H7 (cell line): Measurements from ENCODE around the gene DLGAP4. TPM values are rescaled to one million over a fixed set of nuclear protein-coding genes. Genes with fewer than 3 reads are reported as not detected.

Experiments
- DNase-seq: peaks from one replicate; pipeline ENCODE4 v3.0.0; 2012
- H3K27me3 ChIP-seq: 2 replicates; pipeline ENCODE4 v1.6.0; 2011; ENCODE audit warnings: mild to moderate bottlenecking, low read length; ENCODE audit not compliant: control insufficient read depth, insufficient read depth
- H3K36me3 ChIP-seq: replicated peaks from 2 replicates; pipeline ENCODE4 v1.5.1; 2011; ENCODE audit warnings: low read length; ENCODE audit not compliant: control insufficient read depth, insufficient read depth
- H3K4me3 ChIP-seq: 2 replicates; pipeline ENCODE4 v1.5.1; 2011; ENCODE audit warnings: low read depth, mild to moderate bottlenecking, control low read depth, low read length, moderate library complexity; ENCODE audit not compliant: insufficient read depth
- total RNA-seq: library from RNA; depleted of rRNA; stranded (reverse); fragments of >200 nt; shearing (Covaris generic); gene quantifications from 2 replicates; pipeline ENCODE4 v1.2.3, GENCODE V29; 2014

Gene DLGAP4
- total RNA-seq, 1 experiment from 2014 or later, result 62.8 TPM

GRCh38 chr20:36320261-36320897 is 14.2 kb downstream of the DLGAP4 start:
- DNase-seq, result peak; percentile 65
- Histone ChIP-seq H3K4me3 (no peak overlapping the region), H3K36me3 (no peaks in the 10 kb centered on the region), H3K27me3 (no peaks in the 10 kb centered on the region)

DNA sequence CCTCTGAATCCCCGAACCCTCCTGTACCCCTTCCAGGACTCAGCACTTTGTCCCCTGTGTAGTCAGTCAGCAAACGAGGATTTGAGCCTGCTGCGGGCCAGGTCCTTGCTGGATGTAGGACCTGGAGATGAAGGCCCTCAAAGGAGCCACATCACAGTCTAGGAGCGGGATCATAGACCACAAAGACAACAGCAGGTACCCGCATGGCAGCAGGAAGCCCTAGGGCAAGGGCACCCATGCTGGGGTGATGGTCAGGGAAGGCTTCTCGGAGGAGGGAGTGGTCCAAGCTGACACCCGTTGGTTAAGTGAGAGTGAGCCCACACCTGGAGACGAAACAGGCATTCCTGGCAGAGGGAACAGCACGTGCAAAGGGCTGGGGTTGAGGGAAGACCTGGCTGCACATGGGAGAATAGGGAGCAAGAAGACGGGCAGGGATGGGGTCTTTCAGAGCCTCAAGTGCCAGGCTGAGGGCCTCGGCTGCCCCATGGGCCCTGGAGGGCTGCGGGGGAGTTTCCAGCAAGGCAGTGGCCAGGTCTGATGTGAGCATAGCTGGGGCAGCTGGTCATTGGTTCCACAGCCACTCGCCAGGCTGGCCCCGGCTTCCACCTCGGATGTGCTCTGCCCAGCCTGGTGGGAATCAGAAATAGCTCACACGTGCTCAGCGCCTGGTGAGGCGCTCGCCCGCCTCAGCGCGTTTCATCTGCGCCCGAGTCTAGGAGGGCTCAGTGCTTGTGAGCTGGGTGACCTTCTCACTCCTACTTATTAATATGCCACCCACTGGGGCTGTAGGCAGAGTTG is 15.0 kb downstream of the DLGAP4 start:
- no peaks in the 10 kb centered on the region for H3K27me3 ChIP-seq
- DNase-seq, result peak; percentile 32
- H3K4me3 ChIP-seq, result no peak overlapping the region
- no peaks in the 10 kb centered on the region for H3K36me3 ChIP-seq

DNA sequence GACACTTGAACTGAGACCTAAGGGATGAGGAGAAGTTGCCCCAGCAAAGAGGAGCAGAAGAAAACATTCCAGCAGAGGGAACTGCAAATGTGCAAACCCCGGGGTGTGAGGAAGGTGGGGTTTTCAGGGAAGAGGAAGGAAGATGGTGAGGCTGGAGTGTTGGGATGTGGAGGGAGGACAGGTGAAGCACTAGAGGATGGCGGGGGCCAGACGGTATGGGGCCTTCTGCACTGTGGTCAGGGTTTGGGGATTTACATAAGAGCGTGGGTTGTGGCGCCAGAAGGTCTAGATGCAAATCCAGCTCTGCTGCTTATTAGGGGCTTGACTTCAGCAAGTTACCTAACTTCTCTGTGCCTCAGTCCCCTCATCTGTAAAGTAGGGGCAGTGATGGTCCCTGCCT is 16.0 kb downstream of the DLGAP4 start:
- DNase-seq, result peak; percentile 26
- Histone ChIP-seq H3K36me3 (no peaks in the 10 kb centered on the region), H3K4me3 (no peak overlapping the region)

GRCh38 chr20:36330091-36330490 is 24.0 kb downstream of the DLGAP4 start:
- Histone ChIP-seq H3K4me3 (no peak overlapping the region), H3K27me3 (peaks cover 15% of the 10 kb centered on the region; the same call in 1 of the 2 replicates), H3K36me3 (no peaks in the 10 kb centered on the region)
- no peak for DNase-seq

More for the DNA sequence above, 16.0 kb downstream of the DLGAP4 start:
- H3K27me3 ChIP-seq, result no peaks in the 10 kb centered on the region

- Histone ChIP-seq H3K27me3 (peaks cover 15% of the 10 kb centered on the region; the same call in 1 of the 2 replicates), H3K36me3 (no peaks in the 10 kb centered on the region), H3K4me3 (no peak overlapping the region)
- peak; percentile 50 for DNase-seq
These were observed 25.1 kb downstream of the DLGAP4 start for GRCh38 chr20:36331209-36331608.

DNA sequence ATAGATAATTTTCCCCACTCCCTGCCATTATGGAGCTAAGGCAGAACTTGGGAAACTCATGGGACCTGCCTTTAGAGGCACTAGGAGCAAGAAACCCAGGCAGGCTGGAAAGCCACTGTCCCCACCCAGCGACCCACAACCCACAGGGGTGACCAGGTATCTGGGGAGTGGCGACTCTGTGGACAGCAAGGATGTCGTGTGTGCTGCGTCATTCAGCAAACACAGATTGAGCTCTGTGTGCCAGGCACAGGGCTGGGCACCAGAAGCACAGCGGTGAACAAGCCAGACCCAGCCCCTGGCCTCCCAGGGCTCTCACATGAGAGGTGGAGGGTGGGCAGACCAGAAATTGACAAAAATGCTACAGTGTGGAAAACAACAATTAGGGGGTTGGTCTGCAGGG is 27.7 kb downstream of the DLGAP4 start:
- no peak for DNase-seq
- Histone ChIP-seq H3K36me3 (no peaks in the 10 kb centered on the region), H3K27me3 (peaks cover 15% of the 10 kb centered on the region; the same call in 1 of the 2 replicates), H3K4me3 (no peak overlapping the region)

GRCh38 chr20:36334281-36335205 is 28.4 kb downstream of the DLGAP4 start:
- DNase-seq, result peak; percentile 55
- H3K4me3 ChIP-seq, result no peak overlapping the region
- peaks cover 15% of the 10 kb centered on the region; the same call in 1 of the 2 replicates for H3K27me3 ChIP-seq
- H3K36me3 ChIP-seq, result no peaks in the 10 kb centered on the region

- H3K36me3 ChIP-seq, result no peaks in the 10 kb centered on the region
- DNase-seq, result peak; percentile 44
These were observed 29.2 kb downstream of the DLGAP4 start for GRCh38 chr20:36335206-36335870.

DNA sequence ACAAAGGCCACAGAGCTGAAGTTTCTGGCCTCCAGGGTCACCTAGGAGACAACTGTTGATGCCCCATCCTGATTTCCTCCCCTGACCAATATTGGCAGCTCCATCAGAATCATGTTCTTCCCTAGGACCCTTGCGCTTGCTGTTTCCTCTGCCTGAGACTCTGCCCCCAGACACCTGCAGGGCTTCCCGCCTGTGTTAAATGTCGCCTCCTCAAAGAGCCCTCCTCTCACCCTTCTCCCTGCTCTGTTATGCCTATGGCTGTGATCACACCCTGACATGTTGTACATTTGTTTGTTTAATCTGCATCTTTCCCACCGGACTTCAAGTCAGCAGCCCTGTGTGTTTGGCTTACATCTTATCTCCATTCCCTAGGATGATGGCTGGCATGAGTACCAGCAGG is 30.1 kb downstream of the DLGAP4 start:
- no peak overlapping the region for H3K4me3 ChIP-seq
- peaks cover 15% of the 10 kb centered on the region; the same call in 1 of the 2 replicates for H3K27me3 ChIP-seq
- no peaks in the 10 kb centered on the region for H3K36me3 ChIP-seq
- peak; percentile 38 for DNase-seq

More at GRCh38 chr20:36335206-36335870, 29.2 kb downstream of the DLGAP4 start:
- Histone ChIP-seq H3K4me3 (no peak overlapping the region), H3K27me3 (peaks cover 15% of the 10 kb centered on the region; the same call in 1 of the 2 replicates)

DNA sequence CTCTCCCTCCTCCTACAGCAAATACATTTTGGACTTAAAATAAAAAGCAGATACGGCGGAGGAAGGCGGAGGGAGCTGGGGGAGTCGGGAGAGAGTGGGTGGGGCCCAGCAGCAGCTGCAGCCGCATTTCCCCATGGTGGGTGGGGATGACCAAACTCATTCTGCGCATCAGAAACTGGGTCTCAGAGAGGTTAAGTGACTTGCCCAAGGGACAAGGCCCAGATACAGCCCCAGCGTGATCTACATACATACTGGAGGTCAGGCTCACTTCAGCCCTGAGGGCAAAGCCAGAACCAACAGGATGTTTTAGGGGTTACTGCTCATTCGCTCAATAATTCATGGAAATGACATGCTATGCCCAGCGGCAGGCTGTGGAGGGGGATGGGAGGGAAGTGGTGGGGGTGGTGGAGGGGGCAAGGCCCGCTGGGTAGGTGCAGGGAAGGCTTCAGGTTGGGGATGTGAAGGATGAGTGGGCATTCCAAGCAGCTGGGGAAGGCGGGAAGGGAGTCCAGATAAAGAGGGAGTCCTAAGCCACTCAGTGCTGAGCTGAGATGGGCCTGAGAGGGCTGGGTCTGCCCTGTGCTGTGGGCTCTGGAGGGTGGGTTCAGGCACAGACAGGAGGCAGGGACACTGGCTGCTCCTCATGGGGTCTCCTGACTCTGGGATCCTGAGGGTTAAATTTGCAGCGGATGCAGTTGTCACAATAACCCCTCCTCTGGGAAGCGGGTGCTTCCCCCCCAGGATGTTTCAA is 31.0 kb downstream of the DLGAP4 start:
- H3K36me3 ChIP-seq, result no peaks in the 10 kb centered on the region
- H3K27me3 ChIP-seq, result peaks cover 8% of the 10 kb centered on the region; the same call in 1 of the 2 replicates
- no peak overlapping the region for H3K4me3 ChIP-seq
- peak; percentile 61 for DNase-seq

- DNase-seq, result no peak
- no peak overlapping the region for H3K4me3 ChIP-seq
- H3K27me3 ChIP-seq, result peaks cover 8% of the 10 kb centered on the region; the same call in 1 of the 2 replicates
- H3K36me3 ChIP-seq, result no peaks in the 10 kb centered on the region
These were observed 31.7 kb downstream of the DLGAP4 start for GRCh38 chr20:36337886-36338285.

DNA sequence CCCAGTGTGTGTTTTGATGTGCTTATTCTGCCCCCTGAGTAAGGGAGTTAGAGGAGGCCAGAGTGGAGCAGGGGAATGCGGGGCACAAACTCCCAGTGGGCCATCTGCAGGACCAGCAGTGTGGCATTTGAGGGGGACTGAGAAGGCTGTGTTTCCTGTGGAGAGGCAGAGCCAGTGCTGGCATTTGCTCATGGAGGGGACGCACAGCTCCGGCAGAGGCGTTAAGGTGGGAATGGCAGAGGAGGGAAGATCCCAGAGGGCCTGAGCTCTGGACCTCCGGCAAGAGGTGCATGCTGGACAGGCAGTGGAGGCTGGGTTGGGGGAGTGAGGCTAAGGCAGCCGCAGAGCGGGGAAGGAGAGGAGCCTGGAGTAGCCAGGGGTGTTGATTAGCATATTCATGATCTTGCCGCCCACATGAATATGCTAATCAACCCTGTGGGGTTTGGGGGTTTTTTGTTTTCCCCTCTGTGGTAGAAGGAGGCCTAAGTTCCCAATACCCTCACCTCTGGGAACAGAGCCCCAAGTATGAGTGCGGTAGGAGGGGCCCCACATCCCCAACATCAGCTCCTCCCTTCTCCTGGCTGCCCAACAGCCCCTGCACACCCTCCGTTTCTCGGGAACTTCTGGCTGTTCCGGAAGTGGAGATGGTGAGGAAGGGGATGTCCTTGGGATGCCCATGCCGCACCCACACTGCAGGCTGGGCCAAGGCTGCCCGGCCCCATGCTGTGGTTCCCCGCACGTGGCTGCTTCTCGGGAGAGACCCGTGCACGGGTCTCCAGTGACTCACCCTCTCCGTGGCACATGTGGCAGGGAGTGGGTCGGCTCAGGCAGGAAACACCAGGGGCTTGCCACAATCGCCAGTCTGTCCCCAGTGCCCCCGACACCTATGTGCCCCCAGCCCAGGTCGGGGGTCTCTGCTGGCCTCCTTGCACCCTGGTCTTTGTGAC is 33.8 kb downstream of the DLGAP4 start:
- peak; percentile 90 for DNase-seq
- Histone ChIP-seq H3K27me3 (no peaks in the 10 kb centered on the region; the same call in 1 of the 2 replicates), H3K36me3 (no peaks in the 10 kb centered on the region), H3K4me3 (no peak overlapping the region)
